Left colon (tissue), 2 donors: Measurements from ENCODE around the gene MAD2L1. TPM values are rescaled to one million over a fixed set of nuclear protein-coding genes. Genes with fewer than 3 reads are reported as not detected.
"Not testable (repeated sequence)": the region's sequence is repeated elsewhere in the genome, so short reads cannot be mapped to it uniquely, and the experiment has no call there.

Experiments
- ATAC-seq: fragments of 200-7000 bp; cut with Tn5 transposase; one replicate; pipeline ENCODE4 v1.9.1; 2020; ENCODE audit warnings: mild to moderate bottlenecking, moderate library complexity
- DNase-seq, 2 donors: peaks; one replicate each; pipeline ENCODE4 v3.0.0-alpha.2; 2020
- intact Hi-C, 2 donors: fragments of 100-400 bp; cut with DNase I in 1 of 2; cut with micrococcal nuclease in 1 of 2; formaldehyde crosslinking; loops; one replicate each; pipeline versions ENCODE4 v1.11.2 to v1.14.0; 2022; cut with DNase I, micrococcal nuclease
- long read RNA-seq: library from polyadenylated mRNA; unstranded; transcript quantifications from one replicate; pipeline ENCODE4 v2.0.0, GENCODE V29; 2021
- total RNA-seq, 2 donors: library from RNA; stranded (reverse); fragmentation: NEBNext Ultra II Directional; extraction: Animal tissue kit (Norgen Biotek cat#: 25700); gene quantifications; one replicate each; pipeline ENCODE4 v1.2.1, GENCODE V29; 2021
- donor health status: DM: no; HTN: no; CAD: no.
- donor health status: DM: yes; HTN: yes; CAD: no.

Gene MAD2L1
- 1 to 10 TPM; 5.3 to 8.8 TPM for total RNA-seq
- long read RNA-seq, full-length matches to known transcripts, result 19 of 20 reads
- long read RNA-seq, partial matches to known transcripts, result 0 of 20 reads
- long read RNA-seq, other reads (novel, unspliced or antisense), result 1 of 20 reads

DNA sequence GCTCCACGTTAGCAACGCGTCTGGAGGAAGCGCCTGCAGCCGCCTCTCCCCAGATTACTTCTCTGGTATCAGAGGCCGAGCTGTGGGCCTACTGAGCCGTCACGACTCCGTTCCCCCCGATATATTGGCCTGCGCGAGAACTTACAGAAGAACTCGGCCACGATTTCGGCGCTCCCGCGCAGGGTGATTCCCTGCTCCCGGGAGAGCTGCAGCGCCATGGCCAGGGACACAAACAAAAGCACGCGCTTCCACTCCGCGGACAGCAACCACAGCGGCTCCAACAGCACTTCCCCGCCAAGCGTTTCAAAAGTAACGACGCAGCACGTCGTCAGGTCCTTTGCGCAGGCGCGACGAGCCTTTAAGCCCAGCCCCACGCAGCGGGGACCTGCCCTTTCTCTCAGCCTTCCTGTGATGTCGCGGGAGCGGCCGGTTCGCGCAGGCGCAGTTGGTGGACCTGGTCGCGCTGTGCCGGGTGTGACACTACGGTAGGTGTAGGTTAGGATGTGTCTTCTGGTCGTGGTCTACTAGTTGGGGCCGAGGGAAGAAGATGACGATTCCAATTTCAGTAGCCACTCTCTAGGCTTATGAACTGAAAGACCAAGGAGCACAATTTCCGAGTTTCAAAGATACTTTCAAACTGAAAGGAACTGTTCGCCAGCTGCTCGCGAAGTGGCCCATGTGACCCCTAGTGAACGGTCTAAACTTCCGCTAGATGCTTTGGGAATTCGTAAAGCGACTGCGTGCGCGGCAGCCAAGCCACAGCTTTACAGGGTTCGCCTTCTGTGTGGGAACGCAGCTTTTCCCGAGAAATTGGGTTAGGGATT lies at the start of gene MAD2L1:
Gene MAD2L1, minus strand, starts transcription at position 332 of the 824 bp plus-strand sequence. Its CDS starts 114 bp downstream, at position 218.
- intact Hi-C loops, result no loop called here
- peak; percentile 96 for ATAC-seq
- DNase-seq, result peak; percentile 99 to 100

DNA sequence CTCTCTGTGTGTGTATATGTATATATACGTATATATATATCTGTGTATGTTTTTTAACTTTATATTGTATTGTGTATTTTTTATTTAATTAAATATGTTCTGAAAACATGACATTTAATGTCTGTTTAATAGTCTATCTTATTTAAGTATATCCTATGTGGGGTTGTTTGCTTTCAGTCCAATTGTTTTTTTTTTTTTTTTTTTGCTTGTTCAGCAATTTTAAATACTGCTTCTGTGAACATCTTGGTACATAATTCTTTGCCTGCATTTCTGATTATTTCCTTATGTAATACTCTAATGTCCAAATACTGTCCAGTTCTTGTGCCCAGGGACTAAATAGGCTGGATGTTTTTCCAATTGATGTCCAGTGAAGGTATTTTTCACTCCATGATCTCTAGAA lies 45.1 kb upstream of the MAD2L1 start:
- DNase-seq (no peak), ATAC-seq (no peak)
- intact Hi-C loops, result no loop called here

DNA sequence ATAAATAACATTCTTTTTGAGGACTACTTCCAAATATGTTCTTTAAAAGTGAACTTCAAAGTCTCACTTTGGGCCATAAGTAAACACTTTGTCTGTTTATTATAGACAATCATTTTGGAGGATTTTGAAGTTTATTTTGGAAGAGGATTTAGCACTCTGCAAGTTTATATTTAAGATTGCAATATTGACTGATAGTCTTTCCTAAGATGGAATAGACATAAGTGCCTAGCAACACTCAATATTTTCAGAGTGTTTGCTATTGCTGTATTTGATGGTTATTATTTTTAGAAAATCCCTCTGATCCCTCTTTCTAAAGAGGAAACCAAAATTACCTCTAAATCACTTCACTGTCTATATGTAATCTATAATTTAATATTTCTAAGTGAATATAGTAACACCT lies 42.8 kb upstream of the MAD2L1 start:
- ATAC-seq (no peak), DNase-seq (no peak)

DNA sequence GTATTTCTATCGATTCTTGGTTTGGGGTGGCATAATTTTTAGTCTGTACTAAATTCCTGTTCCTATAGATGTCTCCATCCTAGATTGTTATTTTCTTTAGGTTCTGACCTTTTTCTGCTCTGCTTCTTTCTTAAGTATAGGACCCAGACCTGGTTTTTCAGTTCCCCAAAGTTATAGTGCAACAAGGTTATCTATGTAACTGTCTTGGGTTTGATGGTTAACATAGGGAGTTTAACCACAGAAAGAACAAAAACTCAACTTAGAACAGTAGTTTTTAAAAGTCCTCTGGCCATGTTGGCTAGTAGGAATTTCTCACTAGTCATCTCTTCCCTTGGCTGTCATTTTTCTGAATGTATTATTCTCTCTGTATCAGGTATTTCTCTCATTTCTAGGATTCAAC lies 38.8 kb upstream of the MAD2L1 start:
- intact Hi-C loops, result no loop called here
- ATAC-seq, result no peak
- DNase-seq, result no peak

More for the DNA sequence above, 42.8 kb upstream of the MAD2L1 start:
- intact Hi-C loops, result no loop called here

DNA sequence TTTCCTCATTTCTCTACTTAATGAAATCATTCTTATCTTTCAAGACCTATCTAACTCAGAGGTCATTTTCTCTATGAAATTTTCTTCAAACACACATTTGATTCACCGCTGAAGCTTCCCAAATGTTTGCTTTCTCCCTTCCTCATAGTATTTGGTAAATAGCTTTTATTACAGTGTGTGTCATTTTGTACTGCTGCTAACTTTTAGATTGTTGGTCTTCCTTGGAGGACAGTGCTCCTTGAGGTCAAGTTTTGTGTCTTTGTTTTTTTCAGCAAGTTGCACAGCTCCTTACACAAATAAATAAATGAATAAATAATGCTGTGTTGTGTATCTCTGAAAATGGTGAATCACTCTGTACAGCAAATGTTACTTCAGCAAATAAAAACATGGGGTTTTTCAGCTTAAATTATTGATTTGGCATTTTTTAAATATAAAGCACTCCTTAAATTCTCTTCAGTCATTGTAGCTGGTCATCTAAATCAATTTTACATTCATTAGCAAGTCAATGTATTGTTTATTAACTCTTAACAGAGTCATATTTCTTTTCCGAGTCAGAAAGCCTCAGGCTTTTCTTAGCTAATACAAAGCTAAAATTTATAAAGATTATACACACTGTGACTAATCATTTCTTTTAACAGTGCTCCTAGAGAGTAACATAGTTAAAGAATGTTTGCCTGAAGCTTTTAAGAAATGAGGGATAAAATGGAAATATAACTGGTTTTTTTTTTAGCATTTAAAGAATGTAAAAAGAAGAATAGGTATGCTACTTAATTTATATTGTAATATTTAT lies 30.1 kb upstream of the MAD2L1 start:
- no peak for DNase-seq
- intact Hi-C loops, result no loop called here
- ATAC-seq, result no peak

DNA sequence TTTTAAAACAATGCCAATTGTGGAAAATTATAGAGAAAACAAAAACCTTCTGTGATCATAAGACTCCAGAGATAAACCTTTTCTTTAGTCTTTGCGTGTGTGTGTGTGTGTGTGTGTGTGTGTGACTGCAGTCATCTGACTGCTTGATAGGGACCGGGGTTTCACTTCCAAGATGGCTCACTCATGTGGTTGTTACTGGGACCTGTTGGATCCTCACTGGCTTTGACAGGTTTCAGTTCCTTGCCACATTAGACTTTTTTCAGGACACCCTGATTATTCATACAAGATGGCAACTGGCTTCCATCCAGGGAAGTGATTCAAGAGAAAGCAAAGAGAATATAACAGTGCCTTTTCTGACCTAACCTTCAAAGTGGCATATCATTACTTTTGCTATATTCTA lies 21.9 kb upstream of the MAD2L1 start:
- intact Hi-C loops, result no loop called here
- ATAC-seq, result no peak

DNA sequence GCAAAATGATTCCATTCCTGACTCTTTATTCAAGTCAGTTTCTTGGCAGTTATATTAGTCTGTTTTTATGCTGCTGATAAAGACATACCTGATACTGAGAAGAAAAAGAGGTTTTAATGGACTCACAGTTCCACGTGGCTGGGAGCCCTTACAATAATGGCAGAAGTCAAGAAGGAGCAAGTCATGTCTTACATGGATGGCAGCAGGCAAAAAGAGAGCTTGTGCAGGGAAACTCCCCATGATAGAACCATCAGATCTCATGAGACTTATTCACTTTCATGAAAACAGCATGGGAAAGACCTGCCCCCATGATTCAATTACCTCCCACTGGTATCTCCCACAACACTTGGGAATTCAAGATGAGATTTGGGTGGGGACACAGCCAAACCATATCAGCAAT lies 21.4 kb upstream of the MAD2L1 start:
- intact Hi-C loops, result not testable (repeated sequence)

More for the DNA sequence above, 21.9 kb upstream of the MAD2L1 start:
- no peak for DNase-seq

DNA sequence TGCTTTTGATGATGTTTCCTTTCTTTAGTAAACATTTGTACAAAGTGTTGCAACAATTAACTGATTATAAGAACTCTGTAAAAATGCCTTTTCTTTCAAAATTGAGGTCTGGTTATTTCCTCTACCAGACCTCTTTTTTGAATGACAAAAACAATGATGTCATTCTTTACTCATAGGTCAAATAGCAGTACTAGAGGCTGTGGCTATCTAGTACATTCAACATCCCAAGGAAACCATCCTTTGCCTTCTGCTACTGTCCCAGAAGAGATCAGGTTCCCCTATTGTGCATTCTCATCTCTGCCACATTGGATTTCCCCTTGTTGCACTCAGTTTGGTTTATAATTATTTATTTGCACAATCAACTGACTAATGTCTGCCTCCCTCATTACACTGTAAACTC lies 19.1 kb upstream of the MAD2L1 start:
- DNase-seq, result no peak
- no peak for ATAC-seq
- intact Hi-C loops, result no loop called here

More for the DNA sequence above, 21.4 kb upstream of the MAD2L1 start:
- not testable (repeated sequence) for DNase-seq, ATAC-seq

DNA sequence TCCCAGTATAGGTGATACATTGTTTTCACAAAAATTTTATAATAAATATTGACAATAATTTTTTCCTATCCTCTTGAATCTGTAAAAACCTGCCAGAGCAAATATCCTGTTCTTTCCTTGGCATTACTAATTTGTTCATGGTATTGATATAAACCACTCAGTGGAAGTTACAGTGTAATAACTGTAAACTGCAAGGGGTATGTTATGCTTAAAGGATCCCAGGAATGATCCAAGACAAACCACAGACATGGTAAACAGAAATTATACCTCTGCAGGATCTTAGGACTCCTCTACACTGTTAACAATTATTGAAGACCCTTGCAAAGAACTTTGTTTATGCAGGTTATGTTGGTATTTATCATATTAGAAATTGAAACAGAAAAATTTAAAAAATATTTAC lies 17.7 kb upstream of the MAD2L1 start:
- no peak for ATAC-seq
- no peak for DNase-seq
- intact Hi-C loops, result no loop called here

DNA sequence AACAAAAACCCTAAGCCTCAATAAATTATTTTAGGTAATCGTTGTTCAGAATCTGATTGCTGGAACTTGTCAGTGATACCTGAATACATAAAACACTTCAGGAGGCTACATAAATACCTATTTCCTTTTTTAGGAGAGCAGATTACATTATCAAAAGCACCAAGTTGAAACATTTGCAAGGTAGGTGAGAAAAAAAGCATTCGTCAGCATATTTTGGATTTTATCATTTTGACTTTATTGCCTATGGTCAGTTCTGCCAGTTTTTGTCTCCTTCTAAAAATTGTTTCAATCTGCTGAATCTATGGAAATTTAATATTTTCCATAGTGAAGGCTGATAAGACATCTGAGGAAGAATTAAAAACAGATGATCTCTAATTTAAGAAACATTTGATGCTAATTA lies 16.5 kb upstream of the MAD2L1 start:
- DNase-seq (no peak), ATAC-seq (no peak)
- intact Hi-C loops, result no loop called here

DNA sequence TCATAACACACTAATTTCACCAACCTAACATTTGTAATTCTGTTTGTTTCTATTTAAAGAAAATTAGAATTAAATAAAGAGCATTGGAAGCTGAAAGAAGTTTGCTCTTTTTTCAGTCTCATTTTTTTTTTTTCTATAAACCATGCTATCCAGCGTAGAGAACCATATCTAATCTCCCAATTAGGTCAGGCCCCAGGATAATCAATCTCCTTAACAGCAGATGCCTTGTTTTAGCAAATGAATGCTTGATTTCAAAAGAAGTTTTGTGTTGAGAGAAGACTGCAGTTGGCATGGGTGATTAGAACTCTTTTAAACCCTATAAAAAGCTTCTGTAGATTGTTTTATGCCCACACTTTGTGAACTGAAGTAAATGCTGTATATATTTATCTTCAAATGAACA lies 15.6 kb upstream of the MAD2L1 start:
- ATAC-seq, result no peak
- intact Hi-C loops, result no loop called here
- no peak for DNase-seq

DNA sequence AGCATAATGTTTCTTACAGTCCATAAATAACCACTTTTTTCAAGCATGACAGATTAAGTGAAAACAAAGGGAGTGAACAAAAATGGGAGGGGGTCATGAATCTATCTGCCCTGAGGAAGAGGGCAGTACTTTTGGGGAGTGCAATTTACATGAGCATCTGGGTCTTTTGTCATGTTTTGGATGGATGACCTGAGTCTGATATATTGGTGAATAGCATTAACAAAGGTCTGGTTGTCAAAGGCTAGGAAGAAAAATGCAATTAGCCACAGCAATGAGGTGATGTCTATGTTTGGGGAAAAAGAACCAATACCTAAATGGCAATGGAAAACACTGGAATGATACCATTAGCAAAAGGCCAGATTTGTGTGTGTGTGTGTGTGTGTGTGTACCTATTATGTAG lies 15.1 kb upstream of the MAD2L1 start:
- no peak for ATAC-seq
- intact Hi-C loops, result no loop called here
- no peak for DNase-seq

DNA sequence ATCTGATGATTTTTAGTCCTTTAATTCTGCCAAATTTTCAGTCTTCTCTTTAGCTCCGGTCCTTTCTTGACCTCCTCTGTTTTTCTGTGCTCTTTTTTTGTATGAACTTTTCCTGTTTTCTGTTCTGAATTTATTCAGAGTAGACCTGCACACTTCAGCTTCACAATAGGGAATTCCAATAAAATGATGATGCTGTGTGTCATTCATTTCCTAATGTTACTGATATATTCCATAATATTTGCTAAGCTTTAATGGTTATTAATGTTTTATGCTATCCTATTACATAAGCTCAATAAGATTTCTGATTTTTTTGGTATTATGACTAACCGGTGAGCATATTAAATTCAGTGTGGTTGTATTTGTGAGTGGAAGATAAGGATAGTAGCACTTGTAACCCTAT lies 13.9 kb upstream of the MAD2L1 start:
- ATAC-seq (no peak), DNase-seq (no peak)
- intact Hi-C loops, result no loop called here

DNA sequence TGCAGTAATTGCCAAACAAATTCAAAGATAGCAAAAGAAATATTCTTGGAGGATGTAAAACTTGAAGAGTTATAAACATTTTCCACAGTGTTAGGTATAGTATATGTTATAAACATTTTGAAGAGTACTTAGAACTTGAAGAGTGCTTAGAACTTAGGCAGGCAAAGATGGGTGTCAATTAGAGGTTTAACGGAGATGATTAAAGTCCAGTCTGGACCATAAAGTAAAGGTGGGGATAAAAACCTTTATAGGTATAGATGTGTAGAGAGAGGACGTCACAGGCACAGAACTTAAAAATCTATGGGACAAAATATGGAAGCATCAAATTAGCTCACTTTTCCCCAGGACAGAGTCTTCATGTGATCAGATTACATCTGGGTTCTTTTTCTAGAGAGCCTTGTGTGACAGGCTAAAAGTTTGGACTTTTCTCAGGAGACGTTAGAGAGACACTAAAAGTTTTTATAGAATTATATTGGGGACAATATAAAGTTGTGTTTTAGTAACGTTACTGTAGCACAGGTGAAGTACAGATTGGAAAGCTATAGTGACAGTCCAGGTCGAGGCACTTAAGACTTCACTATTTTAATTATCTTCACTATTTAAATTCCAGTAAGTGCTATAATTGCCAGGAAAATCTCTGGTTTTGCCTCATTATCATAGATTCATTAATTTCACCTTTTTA lies 13.3 kb upstream of the MAD2L1 start:
- peak; percentile 91 for ATAC-seq
- DNase-seq, result no peak
- intact Hi-C loops, result no loop called here

DNA sequence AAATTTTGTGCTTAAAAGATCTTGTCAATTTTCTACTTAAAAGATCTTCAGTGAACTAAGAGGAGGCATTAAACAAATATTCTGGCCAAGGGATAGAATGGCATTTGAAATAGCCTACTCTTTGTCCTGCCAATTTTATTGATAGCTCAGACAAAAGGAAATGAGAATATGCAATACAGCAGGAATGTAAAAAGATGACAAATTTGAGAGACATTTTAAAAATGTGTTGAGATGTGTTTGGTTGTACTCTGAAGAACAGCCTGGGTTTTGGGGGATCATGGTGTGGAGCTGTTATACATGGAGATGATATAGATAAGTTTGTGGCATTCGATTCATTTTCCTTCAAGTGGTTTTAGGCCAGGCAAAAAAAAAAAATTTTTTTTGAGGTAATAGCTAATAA lies 11.6 kb upstream of the MAD2L1 start:
- ATAC-seq, result no peak
- DNase-seq, result no peak
- intact Hi-C loops, result no loop called here

DNA sequence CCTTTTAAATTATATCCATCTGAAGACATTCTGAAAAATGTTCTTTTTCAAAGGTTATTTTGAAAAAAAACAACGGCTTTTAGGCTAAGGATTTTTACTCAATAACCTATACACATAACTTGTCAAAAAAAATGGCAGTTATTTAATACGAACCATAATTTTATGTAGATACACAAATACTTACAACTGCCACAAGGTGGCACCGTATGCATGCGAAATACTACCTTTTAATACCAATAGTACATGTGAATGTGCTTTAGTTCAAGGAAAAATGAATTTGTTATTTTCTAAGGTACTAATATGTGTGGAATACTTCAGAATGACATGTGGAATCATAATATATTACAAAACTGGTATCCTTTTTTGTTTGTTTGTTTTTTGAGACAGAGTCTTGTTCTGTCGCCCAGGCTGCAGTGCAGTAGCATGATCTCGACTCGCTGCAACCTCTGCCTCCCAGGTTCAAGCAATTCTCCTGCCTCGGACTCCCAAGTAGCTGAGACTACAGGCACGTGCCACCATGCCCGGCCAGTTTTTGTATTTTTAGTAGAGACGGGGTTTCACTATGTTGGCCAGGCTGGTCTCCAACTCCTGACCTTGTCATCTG lies 4.6 kb upstream of the MAD2L1 start:
- intact Hi-C loops, result no loop called here
- no peak for ATAC-seq
- peak in 1 of 2 donors; percentile 37 for DNase-seq

DNA sequence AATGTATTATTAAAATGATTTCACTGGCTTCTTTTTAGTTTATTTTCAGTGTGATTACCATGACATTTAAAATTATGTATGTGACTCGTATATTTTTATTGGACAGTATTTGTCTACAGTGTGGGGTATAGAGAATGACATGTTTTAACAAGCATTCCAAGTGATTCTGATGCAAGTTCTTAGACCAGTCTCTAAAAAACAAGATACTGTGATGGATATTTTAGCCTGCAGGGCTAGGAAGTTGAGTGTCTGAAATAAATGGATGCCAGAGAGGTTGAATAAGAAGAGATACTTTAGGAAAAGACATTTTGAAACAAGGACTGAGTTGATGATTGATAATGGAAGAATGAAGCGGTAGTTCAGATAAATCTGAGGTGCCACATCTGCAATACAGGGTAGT lies 3.5 kb upstream of the MAD2L1 start:
- ATAC-seq (no peak), DNase-seq (no peak)
- intact Hi-C loops, result no loop called here

DNA sequence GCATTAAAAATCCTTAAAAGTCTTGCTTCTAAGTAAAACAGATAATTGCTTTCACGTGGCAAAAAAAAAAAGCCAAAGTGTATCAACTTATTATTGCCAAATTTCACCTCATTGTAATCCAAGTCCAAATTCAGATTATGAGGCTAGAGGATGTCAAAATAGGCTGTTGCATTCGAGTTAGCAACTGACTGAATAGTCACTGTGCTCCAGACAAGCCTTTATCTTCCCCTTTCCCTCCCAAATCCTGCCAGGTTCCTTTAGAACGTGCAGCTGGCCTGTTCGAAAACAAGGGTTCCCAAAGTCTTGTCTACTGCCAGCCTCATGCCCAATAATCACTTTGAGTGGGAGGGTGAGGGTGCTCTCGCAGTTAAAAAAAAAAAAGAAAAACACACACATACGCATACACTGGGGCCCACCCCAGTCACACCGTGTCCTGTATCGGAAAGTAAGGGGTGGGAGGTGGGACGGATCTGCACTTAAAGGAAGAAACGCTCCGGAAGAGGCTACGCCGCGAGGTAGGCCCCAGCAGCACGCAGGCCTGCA lies 603 bp downstream of the MAD2L1 start:
- DNase-seq (no peak), ATAC-seq (no peak)
- intact Hi-C loops, result no loop called here

DNA sequence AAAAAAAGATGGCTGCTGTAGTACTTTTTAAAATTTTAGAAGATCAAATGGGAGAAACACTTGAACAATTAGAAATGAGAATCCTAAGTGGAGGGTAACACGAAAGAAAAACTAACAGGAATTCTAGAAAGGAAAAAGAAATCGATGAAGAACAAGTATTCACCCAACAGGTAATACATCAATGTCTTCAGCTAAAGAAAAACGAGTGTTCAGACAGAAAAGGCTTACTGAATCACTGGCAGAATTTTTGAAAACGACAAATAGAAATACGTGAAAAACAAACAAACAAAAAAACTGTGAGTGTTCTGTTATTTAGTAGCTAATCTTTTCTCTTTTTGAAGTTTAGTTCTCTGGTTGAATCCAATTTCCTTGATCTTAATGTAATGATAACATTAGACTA lies 1.8 kb downstream of the MAD2L1 start:
- DNase-seq, result no peak
- intact Hi-C loops, result no loop called here

More for the DNA sequence above, 1.8 kb downstream of the MAD2L1 start:
- ATAC-seq, result no peak
